Chondrocyte (in vitro differentiated cells): ENCODE measurements around the gene OFD1. TPM values are rescaled to one million over a fixed set of nuclear protein-coding genes. Genes with fewer than 3 reads are reported as not detected.

Experiments
- DNase-seq: peaks from one replicate; pipeline ENCODE4 v3.0.0; 2021; ENCODE audit warnings: mixed read lengths, low spot score
- H3K27ac Mint-ChIP-seq: one replicate; pipeline ENCODE4 v1.8.0; 2021; ENCODE audit warnings: mild to moderate bottlenecking, moderate library complexity, mixed read lengths; ENCODE audit not compliant: unreplicated experiment
- H3K27me3 Mint-ChIP-seq: 2 replicates; pipeline ENCODE4 v1.8.0; 2021; ENCODE audit warnings: low read depth, mixed read lengths
- H3K36me3 Mint-ChIP-seq: 2 replicates; pipeline ENCODE4 v1.8.0; 2021; ENCODE audit warnings: low read depth, mixed read lengths
- H3K4me1 Mint-ChIP-seq: 2 replicates; pipeline ENCODE4 v1.8.0; 2021; ENCODE audit warnings: low read depth, mild to moderate bottlenecking, mixed read lengths
- H3K4me3 Mint-ChIP-seq: one replicate; pipeline ENCODE4 v1.8.0; 2021; ENCODE audit warnings: mild to moderate bottlenecking, moderate library complexity, mixed read lengths; ENCODE audit not compliant: unreplicated experiment
- H3K9me3 Mint-ChIP-seq: 2 replicates; pipeline ENCODE4 v1.8.0; 2021; ENCODE audit warnings: low read depth, mixed read lengths
- CTCF ChIP-seq: fragments of 200-600 bp; sonication (generic); IDR thresholded peaks from 2 replicates; pipeline ENCODE4 v1.5.0; 2021; ENCODE audit warnings: antibody characterized with exemption, mild to moderate bottlenecking, moderate library complexity
- total RNA-seq: library from RNA; stranded (reverse); gene quantifications from 3 replicates; pipeline ENCODE4 v1.2.1, GENCODE V29; 2021

OFD1 gene
- total RNA-seq, 1 donor from 2014 or later = 17.8 TPM

- Mint-ChIP-seq H3K36me3 (peaks cover 12% of the 10 kb centered on the region), H3K9me3 (no peaks in the 10 kb centered on the region), H3K4me1 (no peaks in the 10 kb centered on the region), H3K4me3 (no peak overlapping the region), H3K27ac (no peak overlapping the region), H3K27me3 (no peaks in the 10 kb centered on the region)
- no peak for DNase-seq
- TF ChIP-seq CTCF = no peak
Observed at GRCh38 chrX:13754765-13755164, 20.2 kb downstream of the OFD1 start.

- no peaks in the 10 kb centered on the region for H3K4me1 Mint-ChIP-seq
- no peak overlapping the region for H3K4me3 Mint-ChIP-seq
- no peak for TF ChIP-seq CTCF
- DNase-seq = no peak
- peaks cover 14% of the 10 kb centered on the region for H3K36me3 Mint-ChIP-seq
- no peak overlapping the region for H3K27ac Mint-ChIP-seq
- no peaks in the 10 kb centered on the region for H3K27me3 Mint-ChIP-seq
- H3K9me3 Mint-ChIP-seq = peaks cover 2% of the 10 kb centered on the region
Observed at GRCh38 chrX:13755254-13755653, 20.7 kb downstream of the OFD1 start.

GRCh38 chrX:13756381-13756780, 21.8 kb downstream of the OFD1 start:
- no peak for TF ChIP-seq CTCF
- peaks cover 5% of the 10 kb centered on the region for H3K4me1 Mint-ChIP-seq
- DNase-seq = no peak
- no peak overlapping the region for H3K27ac Mint-ChIP-seq
- peaks cover 14% of the 10 kb centered on the region for H3K36me3 Mint-ChIP-seq
- no peak overlapping the region for H3K4me3 Mint-ChIP-seq
- peaks cover 2% of the 10 kb centered on the region for H3K9me3 Mint-ChIP-seq
- no peaks in the 10 kb centered on the region for H3K27me3 Mint-ChIP-seq

GRCh38 chrX:13759152-13759718, 24.7 kb downstream of the OFD1 start:
- Mint-ChIP-seq H3K9me3 (peaks cover 2% of the 10 kb centered on the region), H3K36me3 (peaks cover 9% of the 10 kb centered on the region), H3K27ac (peak overlapping the region; percentile 18), H3K4me3 (no peak overlapping the region), H3K27me3 (no peaks in the 10 kb centered on the region), H3K4me1 (peaks cover 14% of the 10 kb centered on the region)
- no peak for TF ChIP-seq CTCF
- DNase-seq = no peak

- Mint-ChIP-seq H3K4me3 (no peak overlapping the region), H3K9me3 (peaks cover 2% of the 10 kb centered on the region), H3K4me1 (peaks cover 16% of the 10 kb centered on the region), H3K36me3 (peaks cover 12% of the 10 kb centered on the region), H3K27ac (no peak overlapping the region), H3K27me3 (no peaks in the 10 kb centered on the region)
- no peak for DNase-seq
- no peak for TF ChIP-seq CTCF
Observed at GRCh38 chrX:13760426-13760825, 25.9 kb downstream of the OFD1 start.
